K562 (cell line): ENCODE measurements around the gene ACO2. TPM values are rescaled to one million over a fixed set of nuclear protein-coding genes. Genes with fewer than 3 reads are reported as not detected.

ENCODE experiments used
- ATAC-seq: fragments of 200-7000 bp; cut with Tn5 transposase; 3 replicates; pipeline ENCODE4 v1.9.1; 2020; ENCODE audit warnings: moderate library complexity
- BruUV-seq: library from RNA; stranded (reverse); fragments of 400-500 nt; replicated peaks from 2 replicates; lab custom pipeline; 2021; lab: Mats Ljungman, UMichigan
- CTCF ChIA-PET: fragments of 300-600 bp; formaldehyde crosslinking; extraction: SDS; loops from one replicate; lab custom pipeline; 2021; ENCODE audit warnings: low intra/inter-chr PET ratio; lab: Yijun Ruan, JAX
- POLR2A ChIA-PET: fragments of 300-600, 350-650 bp; sonication (Branson Sonifier 250); formaldehyde crosslinking; extraction: SDS; loops from one replicate; lab custom pipeline; 2021; ENCODE audit warnings: antibody characterized with exemption, inconsistent platforms; lab: Yijun Ruan, JAX
- DNase-seq, 4 experiments: peaks; one replicate each; pipeline versions ENCODE4 v3.0.0 to v3.0.0-alpha.2; 2011 to 2018; ENCODE audit warnings: low spot score in 3 of 4, mixed read lengths in 3 of 4; ENCODE audit errors: extremely low read depth in 1 of 4
- FAIRE-seq: peaks from 2 replicates; lab custom pipeline; 2011; peaks lifted over from hg19 to GRCh38; lab: Jason Lieb, UNC
- H2AFZ ChIP-seq: 2 replicates; pipeline ENCODE4 v1.6.0; 2011; ENCODE audit warnings: low read depth, low read length, control low read depth, inconsistent platforms
- H3K27ac ChIP-seq: fragments of 200-600 bp; 3 replicates; pipeline ENCODE4 v1.8.0; 2011; ENCODE audit warnings: low read depth, mild to moderate bottlenecking, control low read depth, inconsistent platforms, low read length, moderate library complexity, mixed read lengths; ENCODE audit errors: extremely low read depth
- H3K27me3 ChIP-seq, 2 experiments: fragments of 300-600 bp in 1 of 2; 2 replicates in 1 of 2; 3 replicates in 1 of 2; pipeline versions ENCODE4 v1.6.0 to v1.8.0; 2011; ENCODE audit warnings: inconsistent platforms in 2 of 2, low read length in 2 of 2, mild to moderate bottlenecking in 1 of 2, mixed read lengths in 1 of 2, moderate library complexity in 1 of 2; ENCODE audit not compliant: control insufficient read depth in 2 of 2, insufficient read depth in 2 of 2
- H3K36me3 ChIP-seq: fragments of 300-600 bp; 3 replicates; pipeline ENCODE4 v1.8.0; 2011; ENCODE audit warnings: mild to moderate bottlenecking, low read length, inconsistent platforms; ENCODE audit not compliant: control insufficient read depth, insufficient read depth
- H3K4me1 ChIP-seq, 2 experiments: fragments of 200-600 bp in 1 of 2; replicated peaks in 1 of 2; 2 replicates in 1 of 2; 3 replicates in 1 of 2; pipeline versions ENCODE4 v1.5.1 to v1.8.0; 2011; ENCODE audit warnings: inconsistent platforms in 2 of 2, low read length in 2 of 2, mild to moderate bottlenecking in 1 of 2, mixed read lengths in 1 of 2, moderate library complexity in 1 of 2; ENCODE audit not compliant: control insufficient read depth in 2 of 2, insufficient read depth in 2 of 2
- H3K4me2 ChIP-seq: 2 replicates; pipeline ENCODE4 v1.6.1; 2011; ENCODE audit warnings: low read length, control low read depth, inconsistent platforms, mixed read lengths; ENCODE audit not compliant: insufficient read depth
- H3K4me3 ChIP-seq: fragments of 200-600 bp; sonication (generic), shearing (Covaris generic); 2 replicates; pipeline ENCODE4 v1.5.1; 2016; ENCODE audit warnings: control low read depth, inconsistent platforms
- H3K79me2 ChIP-seq: fragments of 200-600 bp; 3 replicates; pipeline ENCODE4 v1.8.0; 2011; ENCODE audit warnings: low read length, inconsistent platforms; ENCODE audit not compliant: control insufficient read depth, insufficient read depth
- H3K9ac ChIP-seq, 2 experiments: 2 replicates each; pipeline versions ENCODE4 v1.6.0 to v1.6.1; 2011; ENCODE audit warnings: low read depth in 2 of 2, low read length in 2 of 2, control low read depth in 1 of 2, inconsistent platforms in 1 of 2, mild to moderate bottlenecking in 1 of 2, mixed read lengths in 1 of 2; ENCODE audit not compliant: insufficient read depth in 1 of 2
- H3K9me1 ChIP-seq: one replicate; pipeline ENCODE4 v1.6.0; 2011; ENCODE audit warnings: inconsistent platforms, mild to moderate bottlenecking, low read length, moderate library complexity; ENCODE audit not compliant: control insufficient read depth, insufficient read depth
- H3K9me3 ChIP-seq: replicated peaks from 2 replicates; pipeline ENCODE4 v1.5.1; 2011; ENCODE audit warnings: low read depth, low read length, inconsistent platforms; ENCODE audit not compliant: control insufficient read depth, insufficient read depth
- H4K20me1 ChIP-seq: replicated peaks from 2 replicates; pipeline ENCODE4 v1.6.1; 2011; ENCODE audit warnings: low read length, inconsistent platforms, mixed read lengths; ENCODE audit not compliant: control insufficient read depth, insufficient read depth
- CREBBP ChIP-seq: IDR thresholded peaks from one replicate; pipeline ENCODE4 v1.6.1; 2012; ENCODE audit warnings: low read depth, mild to moderate bottlenecking, control low read depth, inconsistent platforms, low read length
- ETV6 ChIP-seq, 3 experiments: fragments of 150-350 bp in 1 of 3; sonication (generic) in 1 of 3; formaldehyde crosslinking in 1 of 3; IDR thresholded peaks; 2 replicates each; pipeline versions ENCODE4 v1.6.1 to v1.8.0; 2014 to 2022; ENCODE audit warnings: borderline replicate concordance in 2 of 3, low read depth in 2 of 3, antibody characterized with exemption in 1 of 3, low read length in 1 of 3, mild to moderate bottlenecking in 1 of 3, missing genetic modification reagents in 1 of 3
- GATA2 ChIP-seq: sonication (generic); formaldehyde crosslinking; IDR thresholded peaks from 2 replicates; pipeline ENCODE4 v1.4.0; 2020; ENCODE audit warnings: mild to moderate bottlenecking, missing genetic modification reagents
- HMGN3 ChIP-seq: IDR thresholded peaks from 2 replicates; pipeline ENCODE4 v1.6.1; 2011; ENCODE audit warnings: borderline replicate concordance, low read depth, mild to moderate bottlenecking, mixed read lengths, low read length; ENCODE audit not compliant: insufficient read length; ENCODE audit errors: extremely low read depth
- MYNN ChIP-seq, 2 experiments: sonication (generic); formaldehyde crosslinking in 1 of 2; IDR thresholded peaks; 2 replicates each; pipeline versions ENCODE4 v1.5.0 to v1.6.1; 2016 to 2020; ENCODE audit warnings: antibody characterized with exemption in 1 of 2, missing genetic modification reagents in 1 of 2
- NFE2L1 ChIP-seq: fragments of 450-650 bp; IDR thresholded peaks from 2 replicates; pipeline ENCODE4 v1.6.1; 2016; ENCODE audit warnings: missing genetic modification characterization, low read depth, mild to moderate bottlenecking, missing compliant biosample characterization, moderate library complexity, borderline replicate concordance
- RHOXF2B ChIP-seq: fragments of 250-450 bp; sonication (Bioruptor Pico); conservative IDR thresholded peaks from 2 replicates; pipeline ENCODE4 v1.5.1; 2021
- TRIM28 ChIP-seq: fragments of 450-650 bp; IDR thresholded peaks from 2 replicates; pipeline ENCODE4 v1.6.1; 2017
- ZNF143 ChIP-seq: sonication (generic); formaldehyde crosslinking; IDR thresholded peaks from 2 replicates; pipeline ENCODE4 v1.9.0; 2022; ENCODE audit warnings: mild to moderate bottlenecking, missing genetic modification reagents
- ZNF717 ChIP-seq: fragments of 250-450 bp; sonication (Bioruptor Pico); IDR thresholded peaks from 2 replicates; pipeline ENCODE4 v1.5.0; 2021
- WGBS: fragments of 100-300 bp; shearing (Covaris generic); methylation state at CpG from one replicate; pipeline ENCODE4 v1.1.6; 2016; ENCODE audit warnings: low coverage, mixed read lengths; ENCODE audit not compliant: insufficient coverage; ENCODE audit errors: missing lambda C conversion rate; 5-methylcytosine and 5-hydroxymethylcytosine counted together
- in situ Hi-C: fragments of 300-500 bp; cut with MboI; formaldehyde crosslinking; loops from 4 replicates; pipeline ENCODE4 v1.15.0; 2018; ENCODE audit warnings: inconsistent platforms, mixed read lengths
- intact Hi-C: fragments of 100-400 bp; cut with micrococcal nuclease; formaldehyde crosslinking; loops from 2 replicates; pipeline ENCODE4 v1.14.2; 2022
- polyA plus RNA-seq, 8 experiments: library from polyadenylated mRNA; depleted of rRNA in 4 of 8; stranded (reverse) in 5 of 8; unstranded in 3 of 8; fragments of >200 nt; fragmentation: Nextera tagmentation in 2 of 8; fragmentation: Illumina TruSeq in 1 of 8; extraction: Ambion mirVana in 2 of 8; extraction: Trizol in 1 of 8; gene quantifications; 2 replicates each; pipeline versions ENCODE4 v1.2.1 to v1.2.3, GENCODE V29; 2011 to 2014; ENCODE audit warnings: inconsistent platforms in 1 of 8, missing spikeins in 1 of 8
- total RNA-seq, 7 experiments: library from RNA; depleted of rRNA in 6 of 7; stranded (reverse); fragments of >200 nt in 6 of 7; fragmentation: Illumina TruSeq in 2 of 7; extraction: Trizol in 2 of 7; gene quantifications; 2 replicates each; pipeline versions ENCODE4 v1.2.1 to v1.2.3, GENCODE V29; 2011 to 2021; ENCODE audit warnings: low replicate concordance in 1 of 7
- TF ChIP-seq, protein P1 (sequence below): fragments of 250-450 bp; sonication (Bioruptor Pico); IDR thresholded peaks from 2 replicates; pipeline ENCODE4 v1.4.0; 2020
- TF ChIP-seq, protein P2 (sequence below), 2 experiments: fragments of 450-650 bp in 1 of 2; sonication (generic) in 1 of 2; formaldehyde crosslinking; conservative IDR thresholded peaks; 2 replicates each; pipeline versions ENCODE4 v1.4.0 to v1.8.1; 2020 to 2022; ENCODE audit warnings: mild to moderate bottlenecking in 1 of 2, missing genetic modification reagents in 1 of 2
- TF ChIP-seq, protein P3 (sequence below), 2 experiments: fragments of 450-650 bp in 1 of 2; IDR thresholded peaks; 2 replicates each; pipeline ENCODE4 v1.6.1; 2011 to 2017; ENCODE audit warnings: low read depth in 2 of 2, antibody characterized with exemption in 1 of 2, borderline replicate concordance in 1 of 2, low read length in 1 of 2, mild to moderate bottlenecking in 1 of 2, mixed read lengths in 1 of 2; ENCODE audit not compliant: control insufficient read depth in 1 of 2
- TF ChIP-seq, protein P4 (sequence below), 2 experiments: fragments of 200-800 bp in 1 of 2; sonication (Bioruptor generic) in 1 of 2; sonication (generic) in 1 of 2; formaldehyde crosslinking in 1 of 2; IDR thresholded peaks in 1 of 2; conservative IDR thresholded peaks in 1 of 2; 2 replicates each; pipeline versions ENCODE4 v1.5.0 to v1.6.1; 2016 to 2020; ENCODE audit warnings: missing compliant biosample characterization in 1 of 2, missing genetic modification characterization in 1 of 2, missing genetic modification reagents in 1 of 2

Gene ACO2
- total and polyA plus RNA-seq, 9 of the 15 experiments (the other 6 are each of a cell fraction or from before 2014, with no cell fraction given), result 16.2 to 119 (median 43.2) TPM

DNA sequence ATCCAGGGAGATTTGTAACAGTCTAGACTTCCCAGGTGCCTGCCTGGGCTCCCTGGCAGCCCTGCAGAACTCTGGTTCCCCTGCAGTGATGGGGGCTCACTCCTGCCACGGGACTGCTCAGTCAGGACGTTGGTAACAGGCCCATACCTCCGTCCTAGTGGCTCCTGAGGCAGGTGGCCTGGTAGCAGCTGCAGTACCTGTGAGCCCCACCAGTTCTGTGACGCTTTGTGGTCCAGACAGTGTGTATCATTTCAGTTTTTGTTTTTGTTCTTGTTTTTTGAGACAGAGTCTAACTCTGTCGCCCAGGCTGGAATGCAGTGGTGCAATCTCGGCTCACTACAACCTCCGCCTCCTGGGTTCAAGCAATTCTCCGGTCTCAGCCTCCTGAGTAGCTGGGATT is 47.5 kb downstream of the ACO2 start:
- ChIA-PET CTCF (no interaction called here), POLR2A (interaction anchor here (0.6 to 0.9 kb wide), 2 partner anchors 9 to 133 kb away, joined by 3 read pairs; no protein-coding TSS in a partner anchor)
- FAIRE-seq, result no peak
- Histone ChIP-seq H3K9ac (no peak overlapping the region), H4K20me1 (no peaks in the 10 kb centered on the region), H3K9me3 (no peaks in the 10 kb centered on the region), H3K9me1 (no peaks in the 10 kb centered on the region), H3K27ac (no peak overlapping the region), H3K4me1 (peaks cover 17 to 22% of the 10 kb centered on the region in 2 experiments), H3K4me2 (no peak overlapping the region), H3K36me3 (peaks cover 86% of the 10 kb centered on the region), H3K79me2 (peaks cover 13% of the 10 kb centered on the region), H2AFZ (no peak overlapping the region), H3K27me3 (no peaks in the 10 kb centered on the region), H3K4me3 (no peak overlapping the region)
- 96% methylated on average over 5 of the region's 8 CpGs for WGBS
- no peak for ATAC-seq
- DNase-seq, result no peak
- intact Hi-C loops (no loop called here), in situ Hi-C loops (no loop called here)
- BruUV-seq, result no TSS peak
- TF ChIP-seq ZNF717 (CRISPR knock-in tag) (no peak), GATA2 (CRISPR knock-in tag) (no peak), TRIM28 (no peak), ETV6 (IDR thresholded peaks at IDR 0.05; ENCODE audit: borderline replicate concordance in 1 of 2, low read depth in 2 of 2, low read length in 1 of 2) (no peak), ETV6 (CRISPR knock-in tag; IDR thresholded peaks at IDR 0.05; ENCODE audit: borderline replicate concordance) (no peak), HMGN3 (no peak), CREBBP (no peak), MYNN (IDR thresholded peaks at IDR 0.05) (no peak), MYNN (CRISPR knock-in tag; IDR thresholded peaks at IDR 0.05) (no peak), NFE2L1 (no peak), RHOXF2B (CRISPR knock-in tag) (no peak), ZNF143 (CRISPR knock-in tag) (no peak)
- TF ChIP-seq, protein P1, sequence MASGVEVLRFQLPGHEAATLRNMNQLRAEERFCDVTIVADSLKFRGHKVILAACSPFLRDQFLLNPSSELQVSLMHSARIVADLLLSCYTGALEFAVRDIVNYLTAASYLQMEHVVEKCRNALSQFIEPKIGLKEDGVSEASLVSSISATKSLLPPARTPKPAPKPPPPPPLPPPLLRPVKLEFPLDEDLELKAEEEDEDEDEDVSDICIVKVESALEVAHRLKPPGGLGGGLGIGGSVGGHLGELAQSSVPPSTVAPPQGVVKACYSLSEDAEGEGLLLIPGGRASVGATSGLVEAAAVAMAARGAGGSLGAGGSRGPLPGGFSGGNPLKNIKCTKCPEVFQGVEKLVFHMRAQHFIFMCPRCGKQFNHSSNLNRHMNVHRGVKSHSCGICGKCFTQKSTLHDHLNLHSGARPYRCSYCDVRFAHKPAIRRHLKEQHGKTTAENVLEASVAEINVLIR, result no peak
- TF ChIP-seq, protein P2, sequence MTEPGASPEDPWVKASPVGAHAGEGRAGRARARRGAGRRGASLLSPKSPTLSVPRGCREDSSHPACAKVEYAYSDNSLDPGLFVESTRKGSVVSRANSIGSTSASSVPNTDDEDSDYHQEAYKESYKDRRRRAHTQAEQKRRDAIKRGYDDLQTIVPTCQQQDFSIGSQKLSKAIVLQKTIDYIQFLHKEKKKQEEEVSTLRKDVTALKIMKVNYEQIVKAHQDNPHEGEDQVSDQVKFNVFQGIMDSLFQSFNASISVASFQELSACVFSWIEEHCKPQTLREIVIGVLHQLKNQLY (CRISPR knock-in tag; conservative IDR thresholded peaks at IDR 0.05), result no peak
- TF ChIP-seq, protein P3, sequence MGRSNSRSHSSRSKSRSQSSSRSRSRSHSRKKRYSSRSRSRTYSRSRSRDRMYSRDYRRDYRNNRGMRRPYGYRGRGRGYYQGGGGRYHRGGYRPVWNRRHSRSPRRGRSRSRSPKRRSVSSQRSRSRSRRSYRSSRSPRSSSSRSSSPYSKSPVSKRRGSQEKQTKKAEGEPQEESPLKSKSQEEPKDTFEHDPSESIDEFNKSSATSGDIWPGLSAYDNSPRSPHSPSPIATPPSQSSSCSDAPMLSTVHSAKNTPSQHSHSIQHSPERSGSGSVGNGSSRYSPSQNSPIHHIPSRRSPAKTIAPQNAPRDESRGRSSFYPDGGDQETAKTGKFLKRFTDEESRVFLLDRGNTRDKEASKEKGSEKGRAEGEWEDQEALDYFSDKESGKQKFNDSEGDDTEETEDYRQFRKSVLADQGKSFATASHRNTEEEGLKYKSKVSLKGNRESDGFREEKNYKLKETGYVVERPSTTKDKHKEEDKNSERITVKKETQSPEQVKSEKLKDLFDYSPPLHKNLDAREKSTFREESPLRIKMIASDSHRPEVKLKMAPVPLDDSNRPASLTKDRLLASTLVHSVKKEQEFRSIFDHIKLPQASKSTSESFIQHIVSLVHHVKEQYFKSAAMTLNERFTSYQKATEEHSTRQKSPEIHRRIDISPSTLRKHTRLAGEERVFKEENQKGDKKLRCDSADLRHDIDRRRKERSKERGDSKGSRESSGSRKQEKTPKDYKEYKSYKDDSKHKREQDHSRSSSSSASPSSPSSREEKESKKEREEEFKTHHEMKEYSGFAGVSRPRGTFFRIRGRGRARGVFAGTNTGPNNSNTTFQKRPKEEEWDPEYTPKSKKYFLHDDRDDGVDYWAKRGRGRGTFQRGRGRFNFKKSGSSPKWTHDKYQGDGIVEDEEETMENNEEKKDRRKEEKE (IDR thresholded peaks at IDR 0.05; ENCODE audit: borderline replicate concordance in 1 of 2, control insufficient read depth in 1 of 2, low read depth in 2 of 2, low read length in 1 of 2), result no peak
- TF ChIP-seq, protein P4, sequence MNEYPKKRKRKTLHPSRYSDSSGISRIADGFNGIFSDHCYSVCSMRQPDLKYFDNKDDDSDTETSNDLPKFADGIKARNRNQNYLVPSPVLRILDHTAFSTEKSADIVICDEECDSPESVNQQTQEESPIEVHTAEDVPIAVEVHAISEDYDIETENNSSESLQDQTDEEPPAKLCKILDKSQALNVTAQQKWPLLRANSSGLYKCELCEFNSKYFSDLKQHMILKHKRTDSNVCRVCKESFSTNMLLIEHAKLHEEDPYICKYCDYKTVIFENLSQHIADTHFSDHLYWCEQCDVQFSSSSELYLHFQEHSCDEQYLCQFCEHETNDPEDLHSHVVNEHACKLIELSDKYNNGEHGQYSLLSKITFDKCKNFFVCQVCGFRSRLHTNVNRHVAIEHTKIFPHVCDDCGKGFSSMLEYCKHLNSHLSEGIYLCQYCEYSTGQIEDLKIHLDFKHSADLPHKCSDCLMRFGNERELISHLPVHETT (CRISPR knock-in tag; conservative IDR thresholded peaks at IDR 0.05 in 1 of 2, IDR thresholded peaks at IDR 0.05 in 1 of 2), result no peak
